Stimulated activated CD4-positive, alpha-beta T cell treated with anti-CD3 and anti-CD28 coated beads, Interleukin-4, amount 100 ng/mL, for 24 hours (primary cell): ENCODE results near the gene LRIG1.

Source experiments
- DNase-seq: peaks from one replicate; pipeline ENCODE4 v3.0.0-alpha.2; 2020

LRIG1 gene

GRCh38 chr3:66378256-66378655, 122.6 kb downstream of the LRIG1 start:
- peak; percentile 40 for DNase-seq

GRCh38 chr3:66377800-66378199, 123.0 kb downstream of the LRIG1 start:
- no peak for DNase-seq

- no peak for DNase-seq
Observed at GRCh38 chr3:66376568-66376967, 124.3 kb downstream of the LRIG1 start.

GRCh38 chr3:66372681-66373350, 128.0 kb downstream of the LRIG1 start:
- DNase-seq = peak; percentile 21

GRCh38 chr3:66371432-66371831, 129.4 kb downstream of the LRIG1 start:
- no peak for DNase-seq

GRCh38 chr3:66370179-66370578, 130.6 kb downstream of the LRIG1 start:
- DNase-seq = no peak

GRCh38 chr3:66367979-66368378, 132.8 kb downstream of the LRIG1 start:
- no peak for DNase-seq

- DNase-seq = no peak
Observed at GRCh38 chr3:66366747-66367146, 134.1 kb downstream of the LRIG1 start.

- no peak for DNase-seq
Observed at GRCh38 chr3:66365080-66365479, 135.7 kb downstream of the LRIG1 start.

GRCh38 chr3:66363148-66363547, 137.7 kb downstream of the LRIG1 start:
- DNase-seq = no peak

- no peak for DNase-seq
Observed at GRCh38 chr3:66362541-66362941, 138.3 kb downstream of the LRIG1 start.

- DNase-seq = no peak
Observed at GRCh38 chr3:66361356-66361755, 139.5 kb downstream of the LRIG1 start.

- DNase-seq = no peak
Observed at GRCh38 chr3:66355997-66356396, 144.8 kb downstream of the LRIG1 start.

- DNase-seq = no peak
Observed at GRCh38 chr3:66355394-66355793, 145.4 kb downstream of the LRIG1 start.

GRCh38 chr3:66354001-66354400, 146.8 kb downstream of the LRIG1 start:
- DNase-seq = no peak

- no peak for DNase-seq
Observed at GRCh38 chr3:66353530-66353929, 147.3 kb downstream of the LRIG1 start.

- no peak for DNase-seq
Observed at GRCh38 chr3:66353039-66353438, 147.8 kb downstream of the LRIG1 start.

- DNase-seq = no peak
Observed at GRCh38 chr3:66350601-66351000, 150.2 kb downstream of the LRIG1 start.

- no peak for DNase-seq
Observed at GRCh38 chr3:66348704-66349103, 152.1 kb downstream of the LRIG1 start.

- no peak for DNase-seq
Observed at GRCh38 chr3:66344848-66345578, 155.8 kb downstream of the LRIG1 start.

- DNase-seq = no peak
Observed at GRCh38 chr3:66344391-66344811, 156.4 kb downstream of the LRIG1 start.

GRCh38 chr3:66342717-66343356, 158.0 kb downstream of the LRIG1 start:
- DNase-seq = no peak

GRCh38 chr3:66338927-66339326, 161.9 kb downstream of the LRIG1 start:
- no peak for DNase-seq

- no peak for DNase-seq
Observed at GRCh38 chr3:66336333-66336766, 164.5 kb downstream of the LRIG1 start.
